ENCODE data around the gene PPP2R1B.

DNA sequence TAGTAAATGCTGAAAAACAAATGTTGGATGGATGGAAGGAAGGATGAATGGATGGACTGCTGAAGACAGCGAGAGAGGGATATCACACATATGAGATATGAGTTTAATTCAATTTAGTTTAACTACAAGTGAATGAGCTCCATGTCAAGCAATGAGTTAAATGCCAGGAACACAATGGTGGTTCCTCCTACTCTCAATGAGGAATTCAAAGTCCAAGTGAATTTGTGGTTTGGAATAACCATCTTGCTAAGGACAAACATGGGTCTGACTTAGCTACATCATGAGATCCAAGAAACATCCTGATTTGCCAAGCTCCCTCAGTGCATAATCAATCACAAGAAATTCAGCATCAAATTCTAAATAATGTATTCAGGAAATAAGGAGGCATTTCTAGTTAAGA lies 26.1 kb upstream of the PPP2R1B start:
- TF ChIP-seq CTCF (IDR thresholded peaks at IDR 0.05) (no peak), EP300 (IDR thresholded peaks at IDR 0.05) (no peak), POLR2A (IDR thresholded peaks at IDR 0.05; ENCODE audit: low read length) (no peak), ZNF302 (CRISPR knock-in tag; IDR thresholded peaks at IDR 0.05) (no peak), JUNB (IDR thresholded peaks at IDR 0.05) (no peak), CEBPB (IDR thresholded peaks at IDR 0.05) (no peak), E2F6 (IDR thresholded peaks at IDR 0.05; ENCODE audit: borderline replicate concordance, low read depth) (no peak), HOXA7 (CRISPR knock-in tag; IDR thresholded peaks at IDR 0.05) (no peak), MAFK (IDR thresholded peaks at IDR 0.05; ENCODE audit: partially characterized antibody) (no peak)
- TF ChIP-seq, protein P1, sequence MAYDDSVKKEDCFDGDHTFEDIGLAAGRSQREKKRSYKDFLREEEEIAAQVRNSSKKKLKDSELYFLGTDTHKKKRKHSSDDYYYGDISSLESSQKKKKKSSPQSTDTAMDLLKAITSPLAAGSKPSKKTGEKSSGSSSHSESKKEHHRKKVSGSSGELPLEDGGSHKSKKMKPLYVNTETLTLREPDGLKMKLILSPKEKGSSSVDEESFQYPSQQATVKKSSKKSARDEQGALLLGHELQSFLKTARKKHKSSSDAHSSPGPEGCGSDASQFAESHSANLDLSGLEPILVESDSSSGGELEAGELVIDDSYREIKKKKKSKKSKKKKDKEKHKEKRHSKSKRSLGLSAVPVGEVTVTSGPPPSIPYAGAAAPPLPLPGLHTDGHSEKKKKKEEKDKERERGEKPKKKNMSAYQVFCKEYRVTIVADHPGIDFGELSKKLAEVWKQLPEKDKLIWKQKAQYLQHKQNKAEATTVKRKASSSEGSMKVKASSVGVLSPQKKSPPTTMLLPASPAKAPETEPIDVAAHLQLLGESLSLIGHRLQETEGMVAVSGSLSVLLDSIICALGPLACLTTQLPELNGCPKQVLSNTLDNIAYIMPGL (CRISPR knock-in tag; IDR thresholded peaks at IDR 0.05; ENCODE audit: borderline replicate concordance): no peak

Data from A549 (cell line).